Small intestine (tissue), 16 donors: Measurements from ENCODE around the gene CFD. TPM values are rescaled to one million over a fixed set of nuclear protein-coding genes. Genes with fewer than 3 reads are reported as not detected.
A peak's percentile ranks its signal among the peaks of the same experiment; 100 is the strongest.

Experiments
- DNase-seq, 2 donors: peaks; one replicate each; pipeline versions ENCODE4 v3.0.0 to v3.0.0-alpha.2; 2013
- FAIRE-seq: peaks from 2 replicates; lab custom pipeline; 2012; peaks lifted over from hg19 to GRCh38; lab: Jason Lieb, UNC
- H3K27ac ChIP-seq, 3 donors: one replicate each; pipeline ENCODE4 v1.5.1; 2013; ENCODE audit warnings: low read length in 2 of 3, mild to moderate bottlenecking in 2 of 3, control low read depth in 1 of 3, inconsistent platforms in 1 of 3, low read depth in 1 of 3, moderate library complexity in 1 of 3
- H3K27me3 ChIP-seq, 3 donors: one replicate each; pipeline ENCODE4 v1.6.1; 2013; ENCODE audit warnings: low read length in 3 of 3, inconsistent platforms in 1 of 3; ENCODE audit not compliant: control insufficient read depth in 3 of 3, insufficient read depth in 3 of 3
- H3K36me3 ChIP-seq, 3 donors: one replicate each; pipeline ENCODE4 v1.6.1; 2013; ENCODE audit warnings: low read length in 3 of 3, inconsistent platforms in 1 of 3, low read depth in 1 of 3, mild to moderate bottlenecking in 1 of 3, moderate library complexity in 1 of 3; ENCODE audit not compliant: control insufficient read depth in 3 of 3, insufficient read depth in 2 of 3
- H3K4me1 ChIP-seq, 3 donors: one replicate each; pipeline ENCODE4 v1.6.1; 2013; ENCODE audit warnings: low read length in 2 of 3, inconsistent platforms in 1 of 3, low read depth in 1 of 3, mild to moderate bottlenecking in 1 of 3, moderate library complexity in 1 of 3; ENCODE audit not compliant: control insufficient read depth in 3 of 3, insufficient read depth in 2 of 3
- H3K4me3 ChIP-seq, 3 donors: one replicate each; pipeline ENCODE4 v1.5.1; 2013; ENCODE audit warnings: low read length in 3 of 3, control low read depth in 1 of 3, inconsistent platforms in 1 of 3, low read depth in 1 of 3, mild to moderate bottlenecking in 1 of 3, moderate library complexity in 1 of 3
- H3K9me3 ChIP-seq, 2 donors: one replicate each; pipeline ENCODE4 v1.6.1; 2013; ENCODE audit warnings: low read depth in 1 of 2, low read length in 1 of 2; ENCODE audit not compliant: control insufficient read depth in 2 of 2, insufficient read depth in 1 of 2
- WGBS, 3 donors: extraction: QIAGEN DNeasy Blood & Tissue Kit; methylation state at CpG; one replicate each; pipeline ENCODE4 v1.1.7; 2013; 5-methylcytosine and 5-hydroxymethylcytosine counted together
- long read RNA-seq, 10 donors: transcript quantifications; one replicate each; lab custom pipeline, GENCODE V29; 2026
- polyA plus RNA-seq, 4 donors: library from polyadenylated mRNA; stranded (reverse) in 3 of 4; unstranded in 1 of 4; fragments of 200-250 nt in 3 of 4; fragments of 120-200 nt in 1 of 4; gene quantifications; one replicate each; pipeline versions ENCODE4 v1.2.1 to v1.2.3, GENCODE V29; 2013
- donor health status: healthy with polysubstance abuse.
- donor health status: control.
- donor health status: control.
- donor health status: Bipolar disorder and iron deficiency.
- donor health status: healthy.

CFD gene
- polyA plus RNA-seq: 100 to 1,000 TPM in 1 of 4 donors, 10 to 100 TPM in 1, 1 to 10 TPM in 2; 3.8 to 601 (median 20.8) TPM
- long read RNA-seq, donor 1: 0 reads
- long read RNA-seq, donor 2: 0 reads
- long read RNA-seq, donor 3, partial matches to known transcripts: 9 of 10 reads
- long read RNA-seq, donor 3, other reads (novel, unspliced or antisense): 0 of 10 reads
- long read RNA-seq, donor 4: 0 reads
- long read RNA-seq, donor 5, partial matches to known transcripts: 0 of 1 reads
- long read RNA-seq, donor 5, other reads (novel, unspliced or antisense): 0 of 1 reads
- long read RNA-seq, donor 6, partial matches to known transcripts: 0 of 1 reads
- long read RNA-seq, donor 6, other reads (novel, unspliced or antisense): 0 of 1 reads
- long read RNA-seq, donor 7, partial matches to known transcripts: 0 of 1 reads
- long read RNA-seq, donor 7, other reads (novel, unspliced or antisense): 0 of 1 reads
- long read RNA-seq, donor 8, partial matches to known transcripts: 0 of 1 reads
- long read RNA-seq, donor 8, other reads (novel, unspliced or antisense): 0 of 1 reads
- long read RNA-seq, donor 9, partial matches to known transcripts: 0 of 1 reads
- long read RNA-seq, donor 9, other reads (novel, unspliced or antisense): 0 of 1 reads
- long read RNA-seq, donor 10, partial matches to known transcripts: 7 of 10 reads
- long read RNA-seq, donor 10, other reads (novel, unspliced or antisense): 0 of 10 reads

DNA sequence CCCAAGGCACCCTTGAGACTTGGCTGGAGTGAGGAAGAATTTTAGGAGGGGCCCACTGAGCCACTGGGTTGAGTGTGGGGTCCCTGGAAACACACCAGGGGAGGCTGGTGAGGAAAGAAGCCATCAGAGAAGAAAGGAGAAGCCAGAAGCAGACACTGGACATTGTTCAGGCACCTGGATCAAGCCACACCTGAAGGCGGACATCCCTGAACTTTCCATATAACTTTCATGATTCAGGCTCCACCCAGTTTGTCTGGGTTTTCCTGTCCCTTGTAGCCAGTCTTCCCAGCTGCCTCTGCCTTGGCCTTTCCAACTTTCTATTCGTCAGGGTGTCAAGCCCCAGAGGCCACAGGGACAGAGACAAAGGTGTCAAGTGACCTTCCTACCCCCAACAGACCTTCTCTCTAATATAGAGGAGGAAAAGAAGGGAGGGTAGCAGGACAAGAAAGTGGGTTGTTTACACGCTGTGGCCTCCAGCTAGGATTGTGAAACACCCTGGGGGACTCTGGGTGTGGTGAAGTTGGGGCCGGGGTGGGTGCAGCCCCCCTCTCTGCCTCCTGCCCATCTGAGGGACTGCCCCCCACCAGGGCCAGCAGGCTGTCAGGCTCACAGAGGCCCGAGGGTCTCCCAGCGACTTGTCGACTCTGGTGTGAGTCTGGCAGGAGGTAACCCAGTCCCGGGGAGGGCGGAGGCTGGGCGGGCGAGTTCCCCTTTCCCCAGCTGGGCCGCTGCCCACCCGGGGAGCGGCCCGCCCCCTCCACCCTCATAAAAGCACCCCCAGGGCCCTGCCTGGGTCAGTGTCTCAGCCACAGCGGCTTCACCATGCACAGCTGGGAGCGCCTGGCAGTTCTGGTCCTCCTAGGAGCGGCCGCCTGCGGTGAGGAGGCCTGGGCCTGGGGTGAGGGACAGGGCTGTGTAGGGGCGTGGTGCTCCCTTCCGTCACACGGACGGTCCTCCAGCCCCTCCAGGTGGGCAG, at the start of gene CFD:
TSS of gene CFD (plus strand) at position 797 of the 976 bp plus-strand sequence. CDS start at position 823, 26 bp downstream.
- Histone ChIP-seq H3K4me3 (peak within 1 kb of the TSS in 2 of 3 donors; percentile 36 to 41), H3K27ac (peak within 1 kb of the TSS in 1 of 3 donors; percentile 73), H3K4me1 (peaks cover 0 to 8% (median 0%) of the 10 kb centered on the region in 3 donors), H3K9me3 (peaks cover 0 to 3% of the 10 kb centered on the region in 2 donors), H3K36me3 (peaks cover 0 to 3% (median 0%) of the 10 kb centered on the region in 3 donors), H3K27me3 (peaks cover 4 to 16% (median 4%) of the 10 kb centered on the region in 3 donors)
- 26 to 31% (median 29%) methylated on average over 20 to 24 of the region's 24 CpGs for WGBS, 3 donors
- no peak for FAIRE-seq
- no peak for DNase-seq

GRCh38 chr19:810077-810855, 49.2 kb upstream of the CFD start:
- Histone ChIP-seq H3K9me3 (peaks cover 0 to 3% of the 10 kb centered on the region in 2 donors), H3K27ac (no peak overlapping the region), H3K4me3 (no peak overlapping the region), H3K4me1 (no peaks in the 10 kb centered on the region), H3K36me3 (peaks cover 44 to 87% (median 55%) of the 10 kb centered on the region in 3 donors), H3K27me3 (no peaks in the 10 kb centered on the region)
- FAIRE-seq (no peak), DNase-seq (no peak)
- 82 to 86% (median 82%) methylated on average over 28 to 30 of the region's 30 CpGs for WGBS, 3 donors

DNA sequence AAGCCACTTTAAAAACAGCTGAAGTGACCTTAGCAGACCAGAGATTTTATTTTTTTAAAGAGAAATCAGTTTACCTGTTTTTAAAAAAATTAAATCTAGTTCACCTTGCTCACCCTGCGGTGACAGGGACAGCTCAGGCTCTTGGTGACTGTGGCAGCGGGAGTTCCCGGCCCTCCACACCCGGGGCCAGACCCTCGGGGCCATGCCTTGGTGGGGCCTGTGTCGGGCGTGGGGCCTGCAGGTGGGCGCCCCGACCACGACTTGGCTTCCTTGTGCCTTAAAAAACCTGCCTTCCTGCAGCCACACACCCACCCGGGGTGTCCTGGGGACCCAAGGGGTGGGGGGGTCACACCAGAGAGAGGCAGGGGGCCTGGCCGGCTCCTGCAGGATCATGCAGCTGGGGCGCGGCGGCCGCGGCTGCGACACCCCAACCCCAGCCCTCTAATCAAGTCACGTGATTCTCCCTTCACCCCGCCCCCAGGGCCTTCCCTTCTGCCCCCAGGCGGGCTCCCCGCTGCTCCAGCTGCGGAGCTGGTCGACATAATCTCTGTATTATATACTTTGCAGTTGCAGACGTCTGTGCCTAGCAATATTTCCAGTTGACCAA, 48.5 kb upstream of the CFD start:
- no peak overlapping the region for H3K4me3 ChIP-seq
- no peaks in the 10 kb centered on the region for H3K4me1 ChIP-seq
- H3K36me3 ChIP-seq: peaks cover 36 to 88% (median 50%) of the 10 kb centered on the region in 3 donors
- FAIRE-seq: no peak
- no peak overlapping the region for H3K27ac ChIP-seq
- WGBS, 3 donors: 82 to 89% (median 84%) methylated on average over 25 of the region's 25 CpGs
- H3K9me3 ChIP-seq: peaks cover 0 to 3% of the 10 kb centered on the region in 2 donors
- no peak for DNase-seq
- H3K27me3 ChIP-seq: no peaks in the 10 kb centered on the region

DNA sequence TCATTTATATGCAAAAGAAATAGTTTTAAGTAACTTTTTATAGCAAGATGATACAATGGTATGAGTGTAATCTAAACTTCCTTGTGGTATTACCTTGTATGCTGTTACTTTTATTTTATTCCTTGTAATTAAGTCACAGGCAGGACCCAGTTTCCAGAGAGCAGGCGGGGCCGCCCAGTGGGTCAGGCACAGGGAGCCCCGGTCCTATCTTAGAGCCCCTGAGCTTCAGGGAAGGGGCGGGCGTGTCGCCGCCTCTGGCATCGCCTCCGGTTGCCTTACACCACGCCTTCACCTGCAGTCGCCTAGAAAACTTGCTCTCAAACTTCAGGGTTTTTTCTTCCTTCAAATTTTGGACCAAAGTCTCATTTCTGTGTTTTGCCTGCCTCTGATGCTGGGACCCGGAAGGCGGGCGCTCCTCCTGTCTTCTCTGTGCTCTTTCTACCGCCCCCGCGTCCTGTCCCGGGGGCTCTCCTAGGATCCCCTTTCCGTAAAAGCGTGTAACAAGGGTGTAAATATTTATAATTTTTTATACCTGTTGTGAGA, 47.9 kb upstream of the CFD start:
- WGBS, 3 donors: 83 to 90% (median 86%) methylated on average over 20 of the region's 20 CpGs
- Histone ChIP-seq H3K9me3 (peaks cover 0 to 3% of the 10 kb centered on the region in 2 donors), H3K36me3 (peaks cover 33 to 84% (median 46%) of the 10 kb centered on the region in 3 donors), H3K4me3 (no peak overlapping the region), H3K27ac (no peak overlapping the region), H3K27me3 (no peaks in the 10 kb centered on the region), H3K4me1 (no peaks in the 10 kb centered on the region)
- DNase-seq: no peak
- no peak for FAIRE-seq

DNA sequence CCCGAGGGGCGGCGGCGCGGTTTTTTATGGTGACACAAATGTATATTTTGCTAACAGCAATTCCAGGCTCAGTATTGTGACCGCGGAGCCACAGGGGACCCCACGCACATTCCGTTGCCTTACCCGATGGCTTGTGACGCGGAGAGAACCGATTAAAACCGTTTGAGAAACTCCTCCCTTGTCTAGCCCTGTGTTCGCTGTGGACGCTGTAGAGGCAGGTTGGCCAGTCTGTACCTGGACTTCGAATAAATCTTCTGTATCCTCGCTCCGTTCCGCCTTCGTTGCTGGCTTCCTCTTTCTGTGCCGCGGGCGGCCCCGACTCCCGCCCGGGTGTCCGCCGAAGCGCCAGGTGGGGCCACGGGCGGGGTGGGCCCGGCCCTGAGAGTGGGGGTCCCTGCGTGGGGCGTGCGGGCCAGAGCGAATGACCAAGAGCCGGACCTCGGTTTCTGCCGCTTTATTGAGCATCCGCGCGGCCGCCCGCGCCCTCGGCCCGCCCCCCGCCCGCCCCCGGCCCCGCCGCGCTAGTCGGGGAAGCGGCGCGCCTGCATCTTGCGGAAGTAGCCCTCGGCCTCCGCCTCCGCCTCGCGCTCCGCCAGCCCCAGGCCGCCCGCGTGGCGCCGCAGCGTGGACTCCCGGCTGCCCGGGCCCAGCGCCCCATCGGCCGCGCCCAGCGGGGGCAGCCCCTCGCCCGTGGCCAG, 47.3 kb upstream of the CFD start:
- Histone ChIP-seq H3K36me3 (peaks cover 31 to 77% (median 44%) of the 10 kb centered on the region in 3 donors), H3K9me3 (peaks cover 0 to 3% of the 10 kb centered on the region in 2 donors), H3K27ac (no peak overlapping the region), H3K4me1 (no peaks in the 10 kb centered on the region), H3K4me3 (no peak overlapping the region), H3K27me3 (no peaks in the 10 kb centered on the region)
- DNase-seq (no peak), FAIRE-seq (no peak)
- 91 to 95% (median 93%) methylated on average over 62 to 80 of the region's 80 CpGs for WGBS, 3 donors

GRCh38 chr19:812747-813218, 46.7 kb upstream of the CFD start:
- DNase-seq (no peak), FAIRE-seq (no peak)
- Histone ChIP-seq H3K36me3 (peaks cover 28 to 74% (median 41%) of the 10 kb centered on the region in 3 donors), H3K4me1 (no peaks in the 10 kb centered on the region), H3K9me3 (peaks cover 0 to 3% of the 10 kb centered on the region in 2 donors), H3K27me3 (no peaks in the 10 kb centered on the region), H3K27ac (no peak overlapping the region), H3K4me3 (no peak overlapping the region)
- 94 to 97% (median 97%) methylated on average over 38 to 72 of the region's 72 CpGs for WGBS, 3 donors
